Fibroblast of skin of back (primary cell): ENCODE measurements around the gene FGFBP3. TPM values are rescaled to one million over a fixed set of nuclear protein-coding genes. Genes with fewer than 3 reads are reported as not detected.

ENCODE experiments used
- DNase-seq: peaks from one replicate; pipeline ENCODE4 v3.0.0-alpha.2; 2013
- polyA plus RNA-seq, 2 experiments: library from polyadenylated mRNA; unstranded; fragments of 120-200 nt; gene quantifications; one replicate each; pipeline ENCODE4 v1.2.1, GENCODE V29; 2013; ENCODE audit not compliant: insufficient read length in 2 of 2

Gene FGFBP3
- polyA plus RNA-seq (2013, experiment 1 of 2; ENCODE audit: insufficient read length) = 0.93 TPM
- 0.82 TPM for polyA plus RNA-seq (2013, experiment 2 of 2; ENCODE audit: insufficient read length)

GRCh38 chr10:91909117-91909677 lies at the start of gene FGFBP3:
Gene FGFBP3, minus strand, starts transcription at chr10:91909486. Its CDS starts 517 bp downstream, at chr10:91908969.
- peak; percentile 46 for DNase-seq

- DNase-seq = no peak
These were observed 47.8 kb upstream of the FGFBP3 start for GRCh38 chr10:91957091-91957490.

DNA sequence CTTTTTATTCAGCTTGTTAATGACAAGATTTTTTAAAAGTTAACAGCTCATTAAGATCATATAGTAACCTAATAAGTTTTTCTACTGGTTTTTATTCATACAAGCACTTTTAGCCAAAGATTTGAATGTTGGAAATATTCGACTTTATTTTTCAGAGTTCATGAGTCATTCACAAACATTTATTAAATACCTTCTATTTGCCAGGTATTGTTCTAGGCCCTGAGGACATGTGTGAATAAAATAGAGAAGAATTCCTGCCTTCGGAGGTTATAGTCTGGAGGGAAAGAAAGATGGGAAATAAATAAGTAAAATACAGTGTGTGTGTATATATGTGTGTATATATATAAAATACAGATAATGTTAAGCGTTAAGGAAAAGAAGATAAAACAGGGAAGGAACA lies 45.8 kb upstream of the FGFBP3 start:
- DNase-seq = no peak

GRCh38 chr10:91953600-91954160 lies 44.4 kb upstream of the FGFBP3 start:
- DNase-seq = no peak

DNA sequence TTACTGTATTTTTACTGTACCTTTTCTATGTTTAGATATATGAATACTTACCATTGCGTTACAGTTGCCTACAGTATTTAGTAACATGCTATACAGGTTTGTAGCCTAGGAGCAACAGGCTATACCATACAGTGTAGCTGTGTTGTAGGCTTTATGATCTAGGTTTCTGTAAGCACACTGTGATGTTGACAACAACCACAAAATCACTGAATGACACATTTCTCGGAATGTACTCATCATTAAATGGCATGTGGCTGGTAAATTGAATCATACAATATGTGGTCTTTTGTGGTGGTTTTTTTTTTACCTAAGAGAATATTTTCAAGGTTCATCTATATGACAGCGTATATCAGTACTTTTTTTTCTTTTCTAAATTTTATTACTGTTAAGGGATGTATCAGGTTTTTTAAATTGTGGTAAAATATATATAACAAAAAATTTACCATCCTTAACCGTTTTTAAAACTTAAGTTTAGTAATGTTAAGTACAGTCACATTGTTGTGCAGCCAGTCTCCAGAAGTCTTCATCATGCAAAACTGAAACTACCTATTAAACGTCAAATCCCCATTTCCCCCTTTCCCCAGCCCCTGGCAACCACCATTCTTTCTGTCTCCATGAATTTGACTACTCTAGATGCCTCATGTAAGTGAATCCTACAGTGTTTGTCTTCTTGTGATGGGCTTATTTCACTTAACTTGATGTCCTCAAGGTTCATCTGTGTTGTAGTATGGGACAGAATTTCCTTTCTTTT lies 35.8 kb upstream of the FGFBP3 start:
- peak; percentile 54 for DNase-seq

- DNase-seq = no peak
These were observed 32.1 kb upstream of the FGFBP3 start for GRCh38 chr10:91941426-91941825.

GRCh38 chr10:91939653-91940052 lies 30.4 kb upstream of the FGFBP3 start:
- no peak for DNase-seq

DNA sequence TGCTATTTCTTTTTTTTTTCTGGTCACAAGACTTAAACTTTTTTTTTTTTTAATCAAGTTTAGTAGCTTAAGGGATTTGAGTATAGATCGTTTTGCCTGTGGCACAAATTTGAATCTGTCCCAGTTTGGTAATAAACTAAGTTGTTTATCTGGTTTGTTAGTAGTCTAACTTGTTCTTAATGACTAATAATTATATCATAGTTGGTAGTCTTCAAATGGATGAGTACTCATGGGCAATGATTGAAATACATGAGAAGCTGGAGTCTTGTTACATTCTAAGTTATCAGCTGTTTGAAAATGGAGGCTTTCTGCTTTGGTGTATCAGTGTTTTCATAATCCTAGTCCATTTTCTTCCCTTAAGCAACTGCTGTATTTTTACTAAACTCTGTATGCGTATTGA lies 26.6 kb upstream of the FGFBP3 start:
- no peak for DNase-seq

DNA sequence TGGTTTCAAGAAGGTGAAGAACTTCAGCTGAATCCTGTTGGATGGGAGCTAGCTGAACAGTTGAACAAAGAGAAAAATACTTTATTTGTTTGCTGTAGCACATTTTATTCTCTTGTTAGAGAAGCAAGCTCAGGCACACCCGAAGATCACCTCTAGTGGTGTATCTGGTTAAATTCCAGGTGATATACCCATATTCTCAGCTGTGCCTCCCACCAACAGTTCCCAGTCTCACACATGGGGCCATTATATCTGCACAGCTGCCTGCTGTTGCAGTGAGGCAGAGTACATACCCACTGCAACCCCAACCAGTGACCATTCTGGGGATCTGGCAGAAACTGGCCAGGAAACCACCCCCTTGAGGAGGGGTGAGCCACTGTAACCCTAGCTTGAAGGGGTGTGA lies 23.5 kb upstream of the FGFBP3 start:
- DNase-seq = no peak

GRCh38 chr10:91931526-91932190 lies 22.4 kb upstream of the FGFBP3 start:
- DNase-seq = no peak

GRCh38 chr10:91930939-91931338 lies 21.7 kb upstream of the FGFBP3 start:
- no peak for DNase-seq

- DNase-seq = peak; percentile 9
These were observed 15.7 kb upstream of the FGFBP3 start for GRCh38 chr10:91925022-91925320.

DNA sequence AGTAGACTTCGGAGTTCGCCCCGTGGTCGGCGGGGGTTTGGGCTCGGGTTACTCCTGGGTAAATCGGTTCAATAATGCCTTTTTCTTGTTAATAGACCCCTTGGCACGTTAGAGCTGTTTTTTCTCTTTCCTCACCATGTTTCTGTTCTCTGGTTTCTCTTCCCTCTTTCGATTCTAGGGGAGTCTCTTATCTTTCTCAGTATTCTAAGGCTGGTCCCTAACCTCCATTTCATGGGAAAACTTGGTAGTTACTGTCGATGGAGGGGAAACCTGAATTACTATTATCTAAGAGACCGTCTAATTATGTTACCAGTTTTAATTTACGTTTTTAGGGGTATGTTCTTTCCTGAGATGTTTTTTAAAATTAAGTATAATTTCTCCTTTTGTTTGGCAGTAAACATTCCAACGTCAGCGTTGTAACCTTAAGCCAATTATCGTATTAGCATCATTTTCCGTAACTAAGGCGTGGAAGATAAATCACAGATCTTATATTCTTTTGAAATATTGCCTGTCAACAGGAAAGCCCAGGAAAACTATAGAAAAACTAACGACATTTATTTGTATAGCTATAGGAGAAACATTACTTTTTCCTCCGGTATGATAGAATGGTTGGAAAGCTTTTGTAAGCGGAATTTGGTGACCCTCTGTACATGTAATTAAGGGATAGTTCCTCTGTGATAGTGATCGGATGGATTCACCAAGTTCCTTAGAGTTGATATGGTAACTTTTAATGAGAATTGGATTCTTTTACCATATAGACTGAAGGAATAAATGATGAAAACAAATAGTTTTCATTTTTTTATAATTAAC lies 15.1 kb upstream of the FGFBP3 start:
- DNase-seq = no peak

DNA sequence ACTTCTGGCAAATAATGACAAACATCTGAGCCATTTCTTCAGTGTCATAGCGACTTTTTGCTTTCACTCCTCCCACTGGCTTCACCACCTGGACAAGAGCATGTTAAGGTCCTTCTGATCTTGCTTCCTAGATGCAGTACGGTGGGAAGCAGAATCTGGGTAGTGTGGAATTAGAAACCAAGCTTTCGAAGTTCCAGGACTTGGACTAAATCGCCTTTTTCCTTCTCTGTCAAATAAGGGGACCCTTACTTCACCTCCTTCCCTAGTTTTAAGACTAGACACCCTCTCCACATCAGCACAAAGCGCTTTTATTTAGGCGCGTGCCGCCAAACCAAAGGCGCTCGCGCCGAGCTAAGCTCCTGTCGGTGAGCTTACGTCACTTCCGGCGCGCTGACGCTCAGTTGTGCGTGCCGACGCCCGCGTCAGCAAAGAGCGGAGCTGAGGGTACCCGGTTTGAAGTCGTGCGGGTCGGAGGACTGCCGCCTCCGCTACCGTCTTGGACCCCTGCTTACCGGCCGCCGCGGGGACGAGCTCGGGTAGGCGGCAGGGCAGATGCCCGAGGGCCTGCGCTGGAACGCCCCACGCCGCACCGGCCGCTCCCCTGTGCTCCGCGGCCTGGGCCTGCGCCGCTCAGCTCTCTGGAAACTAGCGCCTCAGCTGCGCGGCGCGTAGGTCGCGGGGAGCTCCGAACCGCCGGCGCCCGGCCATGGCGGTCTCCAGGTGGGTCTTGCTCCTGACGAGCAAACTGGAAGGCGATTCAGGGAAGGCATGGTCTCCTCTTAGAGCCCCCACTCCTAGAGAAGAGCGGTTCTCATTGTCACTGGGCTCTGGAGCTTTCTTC lies 14.3 kb upstream of the FGFBP3 start, which contains the start of gene BTAF1:
Gene BTAF1, plus strand, starts transcription at position 400 of the 841 bp plus-strand sequence. Its CDS starts 307 bp downstream, at position 707.
- peak; percentile 92 for DNase-seq

DNA sequence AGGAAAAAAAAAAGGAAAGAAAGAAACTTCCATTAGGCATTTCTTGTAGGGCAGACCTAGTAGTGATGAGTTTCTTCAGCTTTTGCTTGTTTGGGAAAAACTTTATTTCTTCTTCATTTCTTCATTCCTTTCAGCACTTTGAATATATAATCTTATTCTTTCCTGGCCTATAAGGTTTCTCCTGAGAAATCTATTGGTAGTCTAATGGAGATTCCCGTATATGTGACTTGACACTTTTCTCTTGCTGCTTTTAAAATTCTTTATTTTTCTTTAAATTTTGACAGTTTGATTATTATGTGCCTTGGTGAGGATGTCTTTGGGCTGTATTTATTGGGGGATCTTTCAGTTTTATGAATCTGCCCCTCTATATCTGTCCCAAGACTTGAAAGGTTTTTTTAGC lies 10.4 kb upstream of the FGFBP3 start:
- no peak for DNase-seq

DNA sequence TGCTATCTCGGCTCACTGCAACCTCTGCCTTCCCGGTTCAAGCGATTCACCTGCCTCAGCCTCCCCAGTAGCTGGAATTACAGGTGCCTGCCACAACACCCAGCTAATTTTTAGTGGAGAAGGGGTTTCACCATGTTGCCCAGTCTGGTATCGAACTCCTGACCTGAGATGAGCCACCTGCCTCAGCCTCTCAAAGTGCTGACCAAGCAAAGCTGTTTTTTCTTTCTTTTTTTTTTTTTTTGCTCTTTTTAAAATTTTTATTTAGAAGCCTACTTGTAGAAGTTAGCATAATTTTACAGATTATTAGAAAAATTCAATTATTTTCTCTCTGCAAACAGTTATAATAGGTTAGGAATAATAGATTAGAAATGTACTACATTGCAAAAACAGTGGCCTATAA lies 1.2 kb upstream of the FGFBP3 start:
- DNase-seq = no peak

DNA sequence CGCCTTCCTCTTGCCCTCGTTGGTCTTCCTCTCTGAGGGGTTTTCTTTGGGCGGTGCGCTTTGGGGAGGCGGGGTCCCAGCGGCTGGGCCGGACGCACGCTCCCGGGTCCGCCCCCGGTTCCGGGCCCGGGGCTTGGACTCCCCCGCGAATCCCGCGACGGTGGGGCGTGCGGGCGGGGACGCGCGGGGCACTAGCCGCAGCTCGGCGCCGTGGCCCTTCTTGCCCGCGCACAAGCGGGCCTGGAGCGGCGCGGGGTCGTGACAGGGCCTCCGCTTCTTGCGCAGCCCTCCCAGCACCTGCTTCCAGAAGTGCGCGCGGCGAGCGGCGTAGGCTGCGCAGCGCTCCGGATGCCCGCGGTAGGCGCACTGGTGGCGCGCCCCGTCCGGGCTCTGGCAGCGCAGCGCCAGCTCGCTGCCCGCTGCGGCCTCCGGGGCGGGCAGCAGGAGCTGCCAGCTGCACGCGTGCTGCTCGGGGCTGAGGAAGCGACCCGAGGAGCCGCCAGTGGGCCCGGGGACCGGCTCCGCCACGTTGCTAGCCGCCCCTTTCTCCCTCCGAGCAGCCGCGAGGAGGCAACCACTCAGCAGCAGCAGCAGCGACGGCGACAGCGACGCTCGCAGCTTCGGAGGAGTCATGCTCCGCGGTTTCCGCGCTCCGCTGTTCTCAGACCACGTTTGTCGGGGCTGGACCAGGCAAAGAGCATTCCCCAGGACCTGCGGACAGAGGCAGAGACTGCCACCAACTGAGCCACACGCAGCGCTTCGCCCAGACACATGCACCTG lies 759 bp downstream of the FGFBP3 start:
- DNase-seq = peak; percentile 84

GRCh38 chr10:91907914-91908336 lies 1.4 kb downstream of the FGFBP3 start:
- no peak for DNase-seq

GRCh38 chr10:91907033-91907594 lies 2.2 kb downstream of the FGFBP3 start:
- no peak for DNase-seq
